Gastrocnemius medialis (tissue), 4 donors: ENCODE results near the gene WIPI1.

Experiments
- POLR2A ChIP-seq, 2 donors: fragments of 450-650 bp; IDR thresholded peaks; one replicate each; pipeline ENCODE4 v1.6.1; 2017; ENCODE audit warnings: antibody characterized with exemption in 2 of 2, mild to moderate bottlenecking in 2 of 2, moderate library complexity in 2 of 2
- TF ChIP-seq, protein P1 (sequence below), 5 experiments: fragments of 450-650 bp in 3 of 5; fragments of 200-600 bp in 2 of 5; sonication (generic) in 2 of 5; IDR thresholded peaks in 4 of 5; conservative IDR thresholded peaks in 1 of 5; 1 replicate in 4 of 5; 2 replicates in 1 of 5; pipeline ENCODE4 v1.5.1; 2016 to 2019; ENCODE audit warnings: antibody characterized with exemption in 5 of 5, mild to moderate bottlenecking in 3 of 5, moderate library complexity in 3 of 5

DNA sequence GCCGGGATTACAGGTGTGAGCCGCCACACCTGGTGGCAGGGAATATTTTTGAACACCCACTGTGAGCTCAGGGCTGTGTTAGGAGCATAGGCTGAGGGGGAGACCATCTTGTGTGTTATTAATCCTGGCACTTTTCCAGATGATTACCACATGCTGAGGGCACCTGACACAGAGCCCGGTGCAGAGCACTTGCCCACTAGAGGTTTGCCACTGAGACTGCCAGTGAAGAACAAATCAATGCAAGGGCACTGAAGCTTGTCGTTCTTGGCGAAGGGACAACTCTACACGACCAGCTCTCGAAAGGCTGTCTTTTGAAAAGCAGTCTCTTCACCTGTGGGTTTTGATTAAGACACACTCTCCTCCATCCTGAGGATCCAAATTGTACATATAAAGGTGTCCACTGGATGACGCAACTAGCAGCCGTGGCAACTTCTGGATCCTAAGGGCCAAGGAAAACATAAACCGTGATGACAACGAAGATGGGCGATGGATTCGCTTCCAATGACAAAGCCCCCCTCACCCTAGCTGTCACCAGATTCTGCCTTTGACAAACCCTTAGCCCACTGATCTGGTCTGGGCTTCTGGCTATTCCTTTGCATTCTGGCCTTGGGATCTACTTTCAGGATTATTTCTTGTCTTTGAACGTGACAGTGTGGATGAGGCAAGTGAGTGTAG, 28.7 kb downstream of the WIPI1 start:
- TF ChIP-seq, protein P1, sequence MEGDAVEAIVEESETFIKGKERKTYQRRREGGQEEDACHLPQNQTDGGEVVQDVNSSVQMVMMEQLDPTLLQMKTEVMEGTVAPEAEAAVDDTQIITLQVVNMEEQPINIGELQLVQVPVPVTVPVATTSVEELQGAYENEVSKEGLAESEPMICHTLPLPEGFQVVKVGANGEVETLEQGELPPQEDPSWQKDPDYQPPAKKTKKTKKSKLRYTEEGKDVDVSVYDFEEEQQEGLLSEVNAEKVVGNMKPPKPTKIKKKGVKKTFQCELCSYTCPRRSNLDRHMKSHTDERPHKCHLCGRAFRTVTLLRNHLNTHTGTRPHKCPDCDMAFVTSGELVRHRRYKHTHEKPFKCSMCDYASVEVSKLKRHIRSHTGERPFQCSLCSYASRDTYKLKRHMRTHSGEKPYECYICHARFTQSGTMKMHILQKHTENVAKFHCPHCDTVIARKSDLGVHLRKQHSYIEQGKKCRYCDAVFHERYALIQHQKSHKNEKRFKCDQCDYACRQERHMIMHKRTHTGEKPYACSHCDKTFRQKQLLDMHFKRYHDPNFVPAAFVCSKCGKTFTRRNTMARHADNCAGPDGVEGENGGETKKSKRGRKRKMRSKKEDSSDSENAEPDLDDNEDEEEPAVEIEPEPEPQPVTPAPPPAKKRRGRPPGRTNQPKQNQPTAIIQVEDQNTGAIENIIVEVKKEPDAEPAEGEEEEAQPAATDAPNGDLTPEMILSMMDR (IDR thresholded peaks at IDR 0.05 in 4 of 5, conservative IDR thresholded peaks at IDR 0.05 in 1 of 5): no peak
- no peak for TF ChIP-seq POLR2A (IDR thresholded peaks at IDR 0.05)
